AG09309 (cell line): Measurements from ENCODE around the gene ITPRID2.
A peak's percentile ranks its signal among the peaks of the same experiment; 100 is the strongest.

Source experiments
- DNase-seq: peaks from one replicate; pipeline ENCODE4 v3.0.0-alpha.2; 2010; ENCODE audit warnings: low read depth
- H3K4me3 ChIP-seq: 2 replicates; pipeline ENCODE4 v1.5.1; 2011; ENCODE audit warnings: mild to moderate bottlenecking, low read depth, low read length, moderate library complexity; ENCODE audit not compliant: control insufficient read depth
- CTCF ChIP-seq: IDR thresholded peaks from 2 replicates; pipeline ENCODE4 v1.5.1; 2011; ENCODE audit warnings: mild to moderate bottlenecking, low read depth, low read length, inconsistent platforms; ENCODE audit not compliant: insufficient read depth, control insufficient read depth; ENCODE audit errors: missing control alignments

The ITPRID2 gene

GRCh38 chr2:181947273-181947672 is 55.7 kb downstream of the ITPRID2 start:
- DNase-seq: no peak
- H3K4me3 ChIP-seq: no peak overlapping the region
- TF ChIP-seq CTCF: no peak

GRCh38 chr2:181948227-181948626 is 56.7 kb downstream of the ITPRID2 start:
- no peak overlapping the region for H3K4me3 ChIP-seq
- no peak for TF ChIP-seq CTCF
- DNase-seq: no peak

- TF ChIP-seq CTCF: no peak
- peak; percentile 45 for DNase-seq
- H3K4me3 ChIP-seq: no peak overlapping the region
These were observed 57.5 kb downstream of the ITPRID2 start for GRCh38 chr2:181949047-181949446.

- no peak for TF ChIP-seq CTCF
- no peak overlapping the region for H3K4me3 ChIP-seq
- no peak for DNase-seq
These were observed 61.1 kb downstream of the ITPRID2 start for GRCh38 chr2:181952404-181953226.

GRCh38 chr2:181953881-181954537 is 62.5 kb downstream of the ITPRID2 start:
- peak; percentile 16 for DNase-seq
- H3K4me3 ChIP-seq: peak overlapping the region; percentile 35
- TF ChIP-seq CTCF: peak; percentile 58

GRCh38 chr2:181954538-181954883 is 63.0 kb downstream of the ITPRID2 start:
- H3K4me3 ChIP-seq: no peak overlapping the region
- no peak for DNase-seq
- TF ChIP-seq CTCF: no peak
